ENCODE data around the gene SEH1L.
"Not testable (repeated sequence)": the region's sequence is repeated elsewhere in the genome, so short reads cannot be mapped to it uniquely, and the experiment has no call there.

The SEH1L gene

DNA sequence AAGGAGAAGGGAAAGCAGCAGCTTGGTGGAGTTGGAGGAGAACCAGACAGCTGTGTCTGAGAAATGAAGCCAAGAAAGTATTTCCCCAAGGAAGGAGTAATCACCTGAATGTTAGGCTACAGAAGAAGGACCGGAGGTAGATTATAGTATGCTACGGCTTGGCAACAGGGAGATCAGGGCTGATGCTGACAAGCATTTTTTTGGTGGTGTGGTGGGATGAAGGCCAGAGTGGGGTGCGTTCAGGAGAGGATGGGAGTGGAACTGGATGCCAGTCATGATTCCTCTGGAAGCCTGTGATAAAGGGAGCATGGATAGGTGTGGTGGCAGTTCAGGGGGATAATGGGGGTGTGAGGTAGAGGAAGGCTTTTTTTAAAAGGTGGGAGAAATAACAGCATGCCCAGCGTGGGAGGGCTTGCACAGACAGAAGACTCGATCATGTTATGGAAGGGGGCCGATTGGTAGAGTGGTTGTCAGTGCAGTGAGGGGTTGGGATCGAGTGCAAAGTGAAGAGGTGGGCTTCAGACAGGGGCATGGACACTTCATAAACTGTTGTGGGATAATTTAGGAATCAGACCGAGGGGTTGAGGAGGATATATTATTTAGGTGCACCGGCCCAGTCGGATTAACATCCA is 49.0 kb downstream of the SEH1L start:
- no peak for DNase-seq (ENCODE audit: low spot score)

DNA sequence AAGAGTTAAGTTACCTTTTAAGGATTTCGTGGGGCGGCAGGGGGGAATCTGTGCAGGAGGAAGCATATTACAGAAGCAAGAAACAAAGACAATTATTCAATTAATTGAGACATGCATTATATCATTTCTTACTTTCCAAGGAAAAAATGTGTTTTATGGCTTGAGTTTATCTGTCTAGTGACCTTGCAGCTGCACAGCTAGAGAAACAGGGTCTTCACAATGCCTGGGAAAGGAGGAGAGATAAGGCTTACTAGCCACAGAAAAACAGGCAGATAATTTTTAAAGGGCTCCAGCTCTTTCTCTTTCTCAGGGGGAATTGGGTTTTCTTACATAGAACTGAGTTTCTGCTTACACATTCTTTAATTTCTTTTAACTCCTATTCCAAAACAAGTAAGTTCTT is 49.5 kb downstream of the SEH1L start:
- not testable (repeated sequence) for DNase-seq (ENCODE audit: low spot score)

DNA sequence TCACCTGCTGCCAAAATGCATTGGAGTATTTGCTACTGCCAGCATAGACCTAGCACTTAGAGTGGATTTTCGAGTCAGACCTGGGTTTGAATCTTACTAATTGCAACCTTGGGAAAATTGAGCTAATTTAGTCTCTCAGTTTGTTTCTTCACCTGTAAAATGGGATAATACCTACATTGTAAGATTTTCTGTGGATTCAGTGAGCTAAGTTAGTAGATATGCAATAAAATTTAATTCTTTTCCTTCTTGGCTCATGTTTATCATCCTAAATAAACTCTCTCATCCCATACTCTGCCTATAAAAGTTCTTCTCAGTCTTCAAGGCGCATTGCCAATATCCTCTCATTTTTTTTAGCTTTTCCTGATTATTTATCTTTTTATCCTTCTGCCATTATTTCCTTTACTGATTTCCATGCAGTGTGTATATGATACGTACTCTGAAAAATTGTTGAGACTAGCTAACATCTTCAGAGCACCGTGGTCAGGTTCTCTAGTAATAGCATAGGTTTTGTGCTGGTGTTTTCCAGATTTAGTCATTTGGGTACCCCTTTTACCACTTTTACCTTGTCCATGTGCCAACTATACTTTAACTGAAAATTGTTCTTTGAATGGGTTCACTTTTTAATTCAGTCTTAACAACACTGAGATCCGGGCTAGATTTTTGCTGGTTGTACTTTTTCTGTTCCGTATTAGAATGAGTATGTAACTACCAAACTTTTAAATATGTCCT is 50.7 kb downstream of the SEH1L start:
- no peak for DNase-seq (ENCODE audit: low spot score)

DNA sequence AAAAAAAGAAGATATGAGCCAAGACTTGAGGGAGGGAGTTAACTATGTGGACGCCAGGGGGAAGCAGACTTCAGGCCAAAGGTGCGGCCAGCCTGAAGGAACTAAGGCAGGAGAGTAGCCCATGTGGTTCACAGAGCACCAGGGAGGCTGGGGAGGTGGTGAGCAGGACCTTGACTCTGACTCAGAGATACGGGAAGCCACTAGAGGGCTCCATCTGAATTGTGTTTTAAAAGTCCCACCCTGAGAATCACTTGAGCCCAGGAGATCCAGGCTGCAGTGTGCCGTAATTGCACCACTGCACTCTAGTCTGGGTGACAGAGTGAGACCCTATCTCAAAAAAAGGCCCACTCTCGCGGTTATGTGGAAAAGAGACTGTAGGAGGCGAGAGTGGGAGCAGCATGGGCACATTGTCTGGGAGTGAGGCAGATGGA is 55.7 kb downstream of the SEH1L start:
- DNase-seq (ENCODE audit: low spot score), result peak; percentile 57

- DNase-seq (ENCODE audit: low spot score), result no peak
Measured at GRCh38 chr18:13004396-13004795, 56.6 kb downstream of the SEH1L start.

- DNase-seq (ENCODE audit: low spot score), result no peak
Measured at GRCh38 chr18:13005289-13005688, 57.5 kb downstream of the SEH1L start.

DNA sequence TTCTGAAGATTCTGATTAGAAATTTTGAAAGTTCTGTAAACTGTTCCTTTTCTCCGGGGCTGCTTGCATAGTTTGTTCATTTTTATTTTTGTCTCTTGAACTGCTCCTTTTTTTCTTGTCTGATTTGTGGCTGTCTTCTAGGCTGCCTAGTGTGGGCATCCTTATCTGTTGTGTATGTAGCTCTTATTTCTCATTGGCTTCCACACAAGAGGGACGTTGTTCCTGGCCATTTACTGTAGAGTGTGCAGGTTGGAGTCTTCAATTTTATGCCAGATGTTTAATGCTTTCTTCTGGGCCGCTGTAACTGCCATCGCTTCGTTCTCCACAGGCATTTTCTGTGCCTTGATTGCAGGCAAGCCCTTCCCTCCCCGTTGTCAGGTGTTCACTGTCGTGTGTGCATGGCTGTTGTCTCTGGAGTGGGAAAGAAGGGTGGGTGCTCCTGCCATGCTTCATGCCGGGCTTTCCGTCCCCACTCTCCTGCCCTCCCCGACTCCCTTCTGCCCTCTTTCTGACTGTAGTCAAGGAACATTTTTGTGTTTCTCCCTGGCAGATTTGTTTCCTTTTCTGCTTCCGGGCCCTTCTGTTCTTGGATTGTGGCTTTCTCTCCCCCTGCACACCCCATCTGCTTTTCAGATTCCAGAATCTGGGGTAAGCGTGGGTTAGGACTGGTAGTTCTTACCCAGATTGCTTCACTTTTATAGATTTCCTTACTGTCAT is 58.9 kb downstream of the SEH1L start:
- no peak for DNase-seq (ENCODE audit: low spot score)

GRCh38 chr18:13007248-13007560 is 59.4 kb downstream of the SEH1L start:
- no peak for DNase-seq (ENCODE audit: low spot score)

DNA sequence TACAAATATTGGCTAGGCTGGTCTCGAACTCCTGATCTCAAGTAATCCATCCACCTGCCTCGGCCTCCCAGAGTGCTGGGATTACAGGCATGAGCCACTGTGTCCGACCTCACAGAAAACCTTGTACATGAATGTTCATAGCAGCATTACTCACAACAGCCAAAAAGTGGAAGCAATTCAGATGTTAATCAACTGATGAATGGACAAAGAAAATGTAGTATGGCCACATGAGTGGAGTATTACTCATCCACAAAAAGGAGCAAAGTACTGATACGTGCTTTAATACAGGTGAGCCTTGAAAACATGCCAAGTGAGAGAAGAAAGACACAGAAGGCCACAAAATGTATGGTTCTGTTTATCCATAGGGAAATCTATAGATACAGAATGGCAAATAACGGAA is 63.9 kb downstream of the SEH1L start:
- DNase-seq (ENCODE audit: low spot score), result no peak

- DNase-seq (ENCODE audit: low spot score), result no peak
Measured at GRCh38 chr18:13014232-13014631, 66.4 kb downstream of the SEH1L start.

DNA sequence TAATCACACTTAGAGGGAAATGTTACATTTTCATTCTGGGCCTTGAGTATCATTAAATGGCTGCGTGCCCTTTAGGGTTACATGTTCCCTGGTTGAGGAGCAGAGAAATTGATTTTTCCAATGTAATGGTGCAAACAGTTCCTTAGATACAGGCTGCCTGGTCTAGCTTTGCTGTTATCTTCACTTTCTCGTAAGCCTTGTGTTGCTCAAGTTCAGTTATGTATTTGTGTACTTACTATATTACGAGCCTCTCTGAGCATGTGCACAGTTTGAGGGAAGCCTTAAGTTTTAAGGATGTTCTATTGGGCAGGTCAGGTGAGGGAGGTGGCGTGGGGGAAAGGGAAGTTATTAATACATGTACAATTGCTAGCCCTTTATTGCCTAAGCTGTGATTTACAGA is 67.0 kb downstream of the SEH1L start:
- DNase-seq (ENCODE audit: low spot score), result no peak

GRCh38 chr18:13017247-13017875 is 69.5 kb downstream of the SEH1L start:
- no peak for DNase-seq (ENCODE audit: low spot score)

- DNase-seq (ENCODE audit: low spot score), result no peak
Measured at GRCh38 chr18:13018374-13018773, 70.6 kb downstream of the SEH1L start.

DNA sequence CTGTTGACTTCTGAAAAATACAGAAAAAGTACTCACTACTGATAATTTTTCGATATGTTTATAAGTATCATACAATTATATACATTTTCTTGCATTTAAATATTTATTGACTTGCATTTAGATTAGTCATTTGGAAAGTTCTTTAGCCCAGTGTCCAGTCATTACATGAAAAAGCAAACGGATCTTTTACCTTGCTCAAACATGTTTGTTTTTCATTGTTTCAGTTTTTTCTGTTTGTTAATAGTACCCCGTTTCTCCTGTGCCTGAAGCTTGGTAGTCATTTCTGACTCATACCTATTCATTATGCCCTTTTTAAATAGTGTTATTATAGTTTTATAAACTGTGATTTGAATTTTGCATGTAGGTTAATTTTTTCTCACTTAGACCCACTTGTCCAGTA is 71.5 kb downstream of the SEH1L start:
- DNase-seq (ENCODE audit: low spot score), result no peak

DNA sequence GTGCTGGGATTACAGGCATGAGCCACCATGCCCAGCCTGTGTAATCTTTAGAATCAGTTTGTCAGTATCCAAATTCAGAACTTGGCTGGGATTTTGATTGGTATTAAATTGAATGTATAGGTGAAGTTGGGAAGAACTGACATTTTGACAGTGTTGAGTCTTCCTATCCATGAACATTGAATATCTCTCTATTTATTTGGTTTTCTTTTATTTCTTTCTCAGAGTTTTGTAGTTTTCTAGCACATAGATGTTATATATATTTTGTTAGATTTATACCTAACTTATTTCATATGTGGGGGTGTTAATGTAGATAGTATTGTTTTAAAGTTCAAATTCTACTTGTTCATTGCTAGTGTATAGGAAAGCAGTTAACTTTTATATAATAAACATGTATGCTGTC is 74.8 kb downstream of the SEH1L start:
- no peak for DNase-seq (ENCODE audit: low spot score)

DNA sequence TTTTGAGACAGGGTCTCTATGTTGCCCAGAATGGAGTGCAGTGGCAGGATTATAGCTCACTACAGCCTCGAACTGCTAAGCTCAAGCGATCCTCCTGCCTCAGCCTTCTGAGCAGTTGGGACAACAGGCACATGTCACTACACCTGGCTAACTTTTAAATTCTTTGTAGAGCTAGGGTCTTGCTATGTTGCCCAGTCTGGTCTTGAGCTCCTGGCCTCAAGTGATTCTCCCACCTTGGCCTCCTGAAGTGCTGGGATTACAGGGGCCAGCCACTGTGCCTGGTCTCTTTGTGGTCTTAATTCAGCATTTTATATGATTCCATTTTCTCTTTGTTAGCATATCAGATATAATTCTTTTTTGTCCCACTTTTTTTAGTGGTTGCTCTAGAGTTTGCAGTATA is 77.4 kb downstream of the SEH1L start:
- no peak for DNase-seq (ENCODE audit: low spot score)

DNA sequence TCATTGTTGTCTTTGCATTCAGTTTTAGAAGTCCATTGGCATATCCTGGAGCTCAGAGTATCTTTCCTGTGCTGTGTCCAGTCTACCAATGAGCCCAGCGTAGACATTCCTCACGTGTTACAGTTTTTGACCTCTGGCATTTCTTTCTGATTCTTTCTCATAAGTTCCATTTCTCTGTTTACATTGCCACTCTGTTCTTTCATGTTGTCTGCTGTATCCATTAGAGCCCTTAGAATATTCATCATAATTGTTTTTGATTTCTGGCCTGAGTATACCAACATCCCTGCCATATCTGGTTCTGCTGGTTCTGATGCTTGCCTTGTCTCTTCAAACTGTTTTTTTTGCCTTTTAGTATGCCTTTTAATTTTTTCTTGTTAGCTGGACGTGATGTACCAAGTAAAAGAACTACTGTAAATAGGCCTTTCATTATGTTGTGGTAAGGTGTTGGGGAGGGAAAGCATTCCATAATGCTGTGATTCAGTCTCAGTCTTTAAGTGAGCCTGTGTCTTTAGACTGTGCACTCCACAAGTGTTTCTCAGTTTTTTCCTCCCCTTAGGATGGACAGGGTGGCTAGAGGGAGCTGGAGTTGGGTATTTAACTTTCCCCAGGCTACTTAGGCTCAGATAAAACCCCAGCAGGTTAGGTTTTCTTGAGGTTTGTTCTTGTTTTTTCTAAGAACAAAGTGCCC is 78.9 kb downstream of the SEH1L start:
- no peak for DNase-seq (ENCODE audit: low spot score)

DNA sequence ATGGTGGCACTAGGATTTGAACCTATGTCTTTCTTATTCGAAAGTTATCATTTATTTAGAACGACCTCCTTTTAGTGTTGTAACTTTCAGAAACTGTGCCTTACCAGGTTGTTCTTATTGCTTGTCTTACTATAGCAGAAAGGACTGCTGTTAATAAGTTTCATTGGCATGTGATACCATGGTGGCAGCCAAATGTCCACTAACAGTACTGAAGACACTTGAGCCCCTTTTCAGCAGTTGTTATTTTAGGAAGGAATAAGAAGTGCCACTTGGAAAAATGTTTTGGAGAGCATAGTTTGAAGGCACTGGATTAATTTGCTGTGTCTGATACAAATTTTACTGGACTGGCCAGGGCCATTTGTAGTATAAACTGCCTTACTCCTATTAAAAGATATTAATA is 81.1 kb downstream of the SEH1L start:
- DNase-seq (ENCODE audit: low spot score), result no peak

DNA sequence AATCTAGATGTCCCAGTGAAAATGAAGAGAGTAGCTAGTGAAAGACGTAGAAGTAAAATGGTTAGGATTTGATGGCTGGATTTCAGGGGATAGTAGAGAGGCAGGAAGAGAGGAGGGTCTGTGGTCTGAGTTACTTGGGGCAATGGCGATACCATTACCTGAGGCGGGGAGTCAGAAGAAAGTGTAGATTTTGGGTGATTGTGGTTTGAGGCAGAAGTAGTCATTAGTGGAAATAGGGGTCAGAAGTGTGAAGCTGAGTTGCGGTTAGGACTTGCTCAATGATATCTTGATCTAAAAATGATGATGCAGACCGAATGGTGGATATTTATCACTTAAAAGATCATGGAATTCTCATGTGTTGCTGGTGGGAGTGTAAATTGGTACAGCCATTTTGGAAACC is 84.4 kb downstream of the SEH1L start:
- no peak for DNase-seq (ENCODE audit: low spot score)

- DNase-seq (ENCODE audit: low spot score), result no peak
Measured at GRCh38 chr18:13035249-13035914, 87.6 kb downstream of the SEH1L start.

- no peak for DNase-seq (ENCODE audit: low spot score)
Measured at GRCh38 chr18:13036622-13037320, 89.0 kb downstream of the SEH1L start.
